Mesenchymal stem cell (in vitro differentiated cells and primary cell): ENCODE data around the gene CDH4.

Experiments
- DNase-seq: peaks from one replicate; pipeline ENCODE4 v3.0.0-alpha.2; 2013
- H2AFZ ChIP-seq: one replicate; pipeline ENCODE4 v1.6.1; 2013; ENCODE audit warnings: low read depth, mild to moderate bottlenecking, control low read depth, inconsistent platforms, low read length, moderate library complexity
- H2AK5ac ChIP-seq: 2 replicates; pipeline ENCODE4 v1.6.1; 2013; ENCODE audit warnings: low read length, moderate library complexity, mild to moderate bottlenecking, inconsistent platforms; ENCODE audit not compliant: severe bottlenecking
- H2BK120ac ChIP-seq: one replicate; pipeline ENCODE4 v1.6.1; 2013; ENCODE audit warnings: low read depth, mild to moderate bottlenecking, inconsistent platforms, low read length, moderate library complexity
- H2BK12ac ChIP-seq, 2 experiments: one replicate each; pipeline ENCODE4 v1.6.1; 2013; ENCODE audit warnings: inconsistent platforms in 2 of 2, low read length in 2 of 2, mild to moderate bottlenecking in 2 of 2, moderate library complexity in 2 of 2, control low read depth in 1 of 2
- H2BK15ac ChIP-seq: one replicate; pipeline ENCODE4 v1.6.1; 2013; ENCODE audit warnings: mild to moderate bottlenecking, low read depth, inconsistent platforms; ENCODE audit not compliant: poor library complexity, severe bottlenecking
- H2BK5ac ChIP-seq: 2 replicates; pipeline ENCODE4 v1.6.1; 2013; ENCODE audit warnings: low read depth, mild to moderate bottlenecking, low read length, control low read depth, inconsistent platforms; ENCODE audit not compliant: poor library complexity, severe bottlenecking
- H3K14ac ChIP-seq, 2 experiments: one replicate each; pipeline ENCODE4 v1.6.1; 2013; ENCODE audit warnings: inconsistent platforms in 2 of 2, low read length in 2 of 2, control low read depth in 1 of 2, mild to moderate bottlenecking in 1 of 2, moderate library complexity in 1 of 2
- H3K18ac ChIP-seq, 2 experiments: one replicate each; pipeline ENCODE4 v1.6.1; 2013; ENCODE audit warnings: inconsistent platforms in 2 of 2, low read length in 2 of 2, control low read depth in 1 of 2, low read depth in 1 of 2, mild to moderate bottlenecking in 1 of 2
- H3K23ac ChIP-seq, 2 experiments: one replicate each; pipeline ENCODE4 v1.6.1; 2013; ENCODE audit warnings: inconsistent platforms in 2 of 2, low read length in 2 of 2, mild to moderate bottlenecking in 2 of 2, moderate library complexity in 2 of 2, control low read depth in 1 of 2
- H3K27ac ChIP-seq: 2 replicates; pipeline ENCODE4 v1.5.1; 2013; ENCODE audit warnings: mild to moderate bottlenecking, moderate library complexity, low read length, control low read depth, inconsistent platforms; ENCODE audit not compliant: poor library complexity, severe bottlenecking
- H3K27me3 ChIP-seq, 2 experiments: 2 replicates each; pipeline versions ENCODE4 v1.6.1 to v1.7.0; 2013; ENCODE audit warnings: low read length in 2 of 2, mild to moderate bottlenecking in 2 of 2, moderate library complexity in 2 of 2, control low read depth in 1 of 2, inconsistent platforms in 1 of 2; ENCODE audit not compliant: control insufficient read depth in 1 of 2, insufficient read depth in 1 of 2
- H3K36me3 ChIP-seq, 2 experiments: 2 replicates each; pipeline versions ENCODE4 v1.6.1 to v1.7.0; 2013; ENCODE audit warnings: low read length in 2 of 2, control low read depth in 1 of 2, inconsistent platforms in 1 of 2, low read depth in 1 of 2, mild to moderate bottlenecking in 1 of 2; ENCODE audit not compliant: insufficient read depth in 2 of 2, control insufficient read depth in 1 of 2
- H3K4ac ChIP-seq, 2 experiments: one replicate each; pipeline ENCODE4 v1.6.1; 2013; ENCODE audit warnings: inconsistent platforms in 2 of 2, low read length in 2 of 2, mild to moderate bottlenecking in 2 of 2, moderate library complexity in 2 of 2, control low read depth in 1 of 2, low read depth in 1 of 2
- H3K4me1 ChIP-seq: 2 replicates; pipeline ENCODE4 v1.6.1; 2013; ENCODE audit warnings: low read depth, low read length, control low read depth; ENCODE audit not compliant: control insufficient read depth, insufficient read depth
- H3K4me2 ChIP-seq: 2 replicates; pipeline ENCODE4 v1.6.1; 2013; ENCODE audit warnings: low read length, mild to moderate bottlenecking, inconsistent platforms; ENCODE audit not compliant: poor library complexity, severe bottlenecking
- H3K4me3 ChIP-seq, 2 experiments: 2 replicates each; pipeline versions ENCODE4 v1.5.1 to v1.7.0; 2013; ENCODE audit warnings: low read length in 2 of 2, mild to moderate bottlenecking in 2 of 2, control low read depth in 1 of 2, low read depth in 1 of 2; ENCODE audit not compliant: insufficient read depth in 1 of 2
- H3K79me1 ChIP-seq: replicated peaks from 2 replicates; pipeline ENCODE4 v1.6.1; 2013; ENCODE audit warnings: mild to moderate bottlenecking, control low read depth, low read length, inconsistent platforms; ENCODE audit not compliant: poor library complexity, severe bottlenecking
- H3K9ac ChIP-seq: 2 replicates; pipeline ENCODE4 v1.7.0; 2013; ENCODE audit warnings: mild to moderate bottlenecking, low read length, moderate library complexity
- H3K9me3 ChIP-seq: 2 replicates; pipeline ENCODE4 v1.7.0; 2013; ENCODE audit warnings: mild to moderate bottlenecking, low read length; ENCODE audit not compliant: control insufficient read depth
- H4K8ac ChIP-seq: one replicate; pipeline ENCODE4 v1.6.1; 2013; ENCODE audit warnings: inconsistent platforms, mild to moderate bottlenecking, low read length, moderate library complexity
- H4K91ac ChIP-seq: one replicate; pipeline ENCODE4 v1.6.1; 2013; ENCODE audit warnings: mild to moderate bottlenecking, low read length, inconsistent platforms
- WGBS: methylation state at CpG from one replicate; pipeline ENCODE4 v1.1.7; 2013; ENCODE audit warnings: mixed read lengths; 5-methylcytosine and 5-hydroxymethylcytosine counted together

The CDH4 gene

GRCh38 chr20:61922936-61923335, 670.9 kb downstream of the CDH4 start:
- Histone ChIP-seq H3K14ac (no peak overlapping the region), H2BK5ac (no peak overlapping the region), H3K4ac (no peak overlapping the region), H3K79me1 (no peaks in the 10 kb centered on the region), H3K9ac (no peak overlapping the region), H4K91ac (no peak overlapping the region), H3K4me1 (peaks cover 17% of the 10 kb centered on the region), H3K23ac (no peak overlapping the region), H3K9me3 (peaks cover 2% of the 10 kb centered on the region), H3K18ac (no peak overlapping the region), H2AK5ac (no peak overlapping the region), H2BK12ac (no peak overlapping the region), H2AFZ (no peak overlapping the region), H3K27me3 (peaks cover 0 to 13% of the 10 kb centered on the region in 2 experiments), H3K36me3 (no peaks in the 10 kb centered on the region), H4K8ac (no peak overlapping the region), H2BK15ac (no peak overlapping the region), H2BK120ac (no peak overlapping the region), H3K4me3 (no peak overlapping the region), H3K27ac (no peak overlapping the region), H3K4me2 (no peak overlapping the region)
- DNase-seq, result no peak
- 86% methylated on average over 7 of the region's 8 CpGs for WGBS

GRCh38 chr20:61923371-61924166, 671.5 kb downstream of the CDH4 start:
- DNase-seq, result no peak
- Histone ChIP-seq H2AK5ac (no peak overlapping the region), H2BK15ac (no peak overlapping the region), H3K23ac (no peak overlapping the region), H3K36me3 (no peaks in the 10 kb centered on the region), H3K9me3 (peaks cover under 1% of the 10 kb centered on the region), H3K4me3 (no peak overlapping the region), H3K27ac (no peak overlapping the region), H3K79me1 (no peaks in the 10 kb centered on the region), H3K9ac (no peak overlapping the region), H3K4me1 (peaks cover 17% of the 10 kb centered on the region), H2BK120ac (no peak overlapping the region), H3K14ac (no peak overlapping the region), H2AFZ (no peak overlapping the region), H3K4me2 (no peak overlapping the region), H2BK12ac (no peak overlapping the region), H4K8ac (no peak overlapping the region), H3K18ac (no peak overlapping the region), H2BK5ac (no peak overlapping the region), H3K27me3 (peaks cover 0 to 13% of the 10 kb centered on the region in 2 experiments), H3K4ac (no peak overlapping the region), H4K91ac (no peak overlapping the region)
- 92% methylated on average over 28 of the region's 28 CpGs for WGBS

- H2BK5ac ChIP-seq, result no peak overlapping the region
- no peaks in the 10 kb centered on the region for H3K36me3 ChIP-seq
- no peak overlapping the region for H2BK120ac ChIP-seq
- H3K4me1 ChIP-seq, result peaks cover 17% of the 10 kb centered on the region
- no peak overlapping the region for H3K9ac ChIP-seq
- H2BK12ac ChIP-seq, result no peak overlapping the region
- H2BK15ac ChIP-seq, result peak overlapping the region; percentile 6
- no peak overlapping the region for H3K4ac ChIP-seq
- H4K8ac ChIP-seq, result no peak overlapping the region
- H3K14ac ChIP-seq, result no peak overlapping the region
- no peaks in the 10 kb centered on the region for H3K79me1 ChIP-seq
- no peak overlapping the region for H2AK5ac ChIP-seq
- H3K4me3 ChIP-seq, result no peak overlapping the region
- H3K23ac ChIP-seq, result no peak overlapping the region
- H3K9me3 ChIP-seq, result no peaks in the 10 kb centered on the region
- DNase-seq, result no peak
- 93% methylated on average over 19 of the region's 19 CpGs for WGBS
- H2AFZ ChIP-seq, result no peak overlapping the region
- no peak overlapping the region for H3K27ac ChIP-seq
- H4K91ac ChIP-seq, result no peak overlapping the region
- no peak overlapping the region for H3K18ac ChIP-seq
- peaks cover 0 to 13% of the 10 kb centered on the region in 2 experiments for H3K27me3 ChIP-seq
- no peak overlapping the region for H3K4me2 ChIP-seq
These were observed 672.3 kb downstream of the CDH4 start for GRCh38 chr20:61924211-61924857.

GRCh38 chr20:61924858-61925554, 672.9 kb downstream of the CDH4 start:
- Histone ChIP-seq H3K27ac (no peak overlapping the region), H2AK5ac (no peak overlapping the region), H3K4me2 (no peak overlapping the region), H3K79me1 (no peaks in the 10 kb centered on the region), H3K4me3 (peak overlapping the region in 1 of 2 experiments; percentile 2), H2BK5ac (no peak overlapping the region), H3K4me1 (peaks cover 17% of the 10 kb centered on the region), H2BK15ac (no peak overlapping the region), H3K36me3 (no peaks in the 10 kb centered on the region), H3K9ac (no peak overlapping the region), H3K23ac (no peak overlapping the region), H3K27me3 (peaks cover 0 to 13% of the 10 kb centered on the region in 2 experiments), H2BK120ac (no peak overlapping the region), H3K18ac (no peak overlapping the region), H4K8ac (no peak overlapping the region), H2BK12ac (no peak overlapping the region), H2AFZ (no peak overlapping the region), H3K9me3 (no peaks in the 10 kb centered on the region), H3K4ac (no peak overlapping the region), H4K91ac (no peak overlapping the region), H3K14ac (no peak overlapping the region)
- no peak for DNase-seq
- WGBS, result 89% methylated on average over 32 of the region's 32 CpGs
